Neuronal stem cell (in vitro differentiated cells): Measurements from ENCODE around the gene UMAD1.

Experiments used
- DNase-seq: peaks from one replicate; pipeline ENCODE4 v3.0.0-alpha.2; 2013; ENCODE audit warnings: low spot score
- H2AFZ ChIP-seq: one replicate; pipeline ENCODE4 v1.6.1; 2013; ENCODE audit warnings: mild to moderate bottlenecking, low read length, inconsistent platforms
- H2AK5ac ChIP-seq: 2 replicates; pipeline ENCODE4 v1.6.1; 2013; ENCODE audit warnings: low read depth, mild to moderate bottlenecking, inconsistent platforms, low read length, moderate library complexity, mixed read lengths
- H2BK120ac ChIP-seq: 2 replicates; pipeline ENCODE4 v1.6.1; 2013; ENCODE audit warnings: low read depth, mild to moderate bottlenecking, inconsistent platforms, low read length, moderate library complexity, mixed read lengths
- H2BK12ac ChIP-seq: one replicate; pipeline ENCODE4 v1.6.1; 2013; ENCODE audit warnings: low read length, inconsistent platforms
- H2BK15ac ChIP-seq: 2 replicates; pipeline ENCODE4 v1.6.1; 2013; ENCODE audit warnings: mild to moderate bottlenecking, low read length, inconsistent platforms, mixed read lengths
- H2BK5ac ChIP-seq: one replicate; pipeline ENCODE4 v1.6.1; 2013; ENCODE audit warnings: inconsistent platforms, mild to moderate bottlenecking, low read length, moderate library complexity
- H3K14ac ChIP-seq: one replicate; pipeline ENCODE4 v1.6.1; 2013; ENCODE audit warnings: low read length, inconsistent platforms
- H3K18ac ChIP-seq: 2 replicates; pipeline ENCODE4 v1.6.1; 2013; ENCODE audit warnings: low read length, inconsistent platforms
- H3K23ac ChIP-seq: 2 replicates; pipeline ENCODE4 v1.6.1; 2013; ENCODE audit warnings: low read depth, mild to moderate bottlenecking, mixed read lengths, low read length, inconsistent platforms; ENCODE audit not compliant: poor library complexity
- H3K27ac ChIP-seq: replicated peaks from 3 replicates; pipeline ENCODE4 v1.5.1; 2013; ENCODE audit warnings: low read length, inconsistent platforms
- H3K27me3 ChIP-seq, 3 experiments: 2 replicates each; pipeline ENCODE4 v1.6.1; 2013; ENCODE audit warnings: low read length in 3 of 3, mild to moderate bottlenecking in 2 of 3, inconsistent platforms in 1 of 3, low read depth in 1 of 3, mixed read lengths in 1 of 3, moderate library complexity in 1 of 3; ENCODE audit not compliant: control insufficient read depth in 3 of 3, insufficient read depth in 3 of 3
- H3K36me3 ChIP-seq, 2 donors: replicated peaks in 1 of 2; 2 replicates each; pipeline ENCODE4 v1.6.1; 2013; ENCODE audit warnings: low read length in 2 of 2; ENCODE audit not compliant: control insufficient read depth in 2 of 2, insufficient read depth in 2 of 2
- H3K4ac ChIP-seq: 2 replicates; pipeline ENCODE4 v1.6.1; 2013; ENCODE audit warnings: inconsistent platforms, mild to moderate bottlenecking, low read length, moderate library complexity
- H3K4me1 ChIP-seq, 2 donors: 1 replicate in 1 of 2; 2 replicates in 1 of 2; pipeline ENCODE4 v1.6.1; 2013; ENCODE audit warnings: low read length in 2 of 2, low read depth in 1 of 2; ENCODE audit not compliant: control insufficient read depth in 2 of 2, insufficient read depth in 1 of 2
- H3K4me2 ChIP-seq: one replicate; pipeline ENCODE4 v1.6.1; 2013; ENCODE audit warnings: mild to moderate bottlenecking, low read length, inconsistent platforms; ENCODE audit not compliant: insufficient read depth, poor library complexity, severe bottlenecking
- H3K4me3 ChIP-seq, 2 donors: 2 replicates each; pipeline ENCODE4 v1.5.1; 2013; ENCODE audit warnings: low read length in 2 of 2, mild to moderate bottlenecking in 2 of 2, inconsistent platforms in 1 of 2, moderate library complexity in 1 of 2
- H3K79me1 ChIP-seq: one replicate; pipeline ENCODE4 v1.6.1; 2013; ENCODE audit warnings: low read depth, mild to moderate bottlenecking, inconsistent platforms, low read length, moderate library complexity
- H3K9ac ChIP-seq: one replicate; pipeline ENCODE4 v1.6.1; 2013; ENCODE audit warnings: mild to moderate bottlenecking, low read depth, low read length, inconsistent platforms; ENCODE audit not compliant: poor library complexity
- H3K9me3 ChIP-seq, 2 donors: replicated peaks in 1 of 2; 2 replicates each; pipeline versions ENCODE3 to v1.6.1; 2013; ENCODE audit warnings: low read length in 2 of 2, mild to moderate bottlenecking in 2 of 2, inconsistent platforms in 1 of 2, low read depth in 1 of 2, mixed read lengths in 1 of 2, moderate library complexity in 1 of 2; ENCODE audit not compliant: control insufficient read depth in 2 of 2, insufficient read depth in 1 of 2
- H4K8ac ChIP-seq: one replicate; pipeline ENCODE4 v1.6.1; 2013; ENCODE audit warnings: low read depth, mild to moderate bottlenecking, inconsistent platforms, low read length, moderate library complexity
- H4K91ac ChIP-seq: one replicate; pipeline ENCODE4 v1.6.1; 2013; ENCODE audit warnings: low read length, low read depth, mild to moderate bottlenecking, inconsistent platforms; ENCODE audit not compliant: poor library complexity
- WGBS, 2 donors: extraction: QIAGEN DNeasy Blood & Tissue Kit; methylation state at CpG; one replicate each; pipeline ENCODE4 v1.1.7; 2013; ENCODE audit warnings: missing lambda C conversion rate in 2 of 2, mixed read lengths in 1 of 2; ENCODE audit not compliant: insufficient read length in 2 of 2, insufficient replicate concordance in 1 of 2; ENCODE audit errors: extremely low coverage in 2 of 2; 5-methylcytosine and 5-hydroxymethylcytosine counted together

The UMAD1 gene

GRCh38 chr7:7764520-7765396 is 124.2 kb downstream of the UMAD1 start:
- H3K9ac ChIP-seq = no peak overlapping the region
- H2BK12ac ChIP-seq = no peak overlapping the region
- no peak overlapping the region for H3K18ac ChIP-seq
- H3K23ac ChIP-seq = no peak overlapping the region
- WGBS, 2 donors = no CpG with 5 or more reads among the region's 3 CpGs
- H2BK120ac ChIP-seq = no peak overlapping the region
- H2BK5ac ChIP-seq = no peak overlapping the region
- H4K8ac ChIP-seq = no peak overlapping the region
- H3K4me1 ChIP-seq = peaks cover 5 to 6% of the 10 kb centered on the region in 2 donors
- H2AK5ac ChIP-seq = no peak overlapping the region
- no peak overlapping the region for H3K14ac ChIP-seq
- no peaks in the 10 kb centered on the region for H3K27me3 ChIP-seq
- no peaks in the 10 kb centered on the region for H3K79me1 ChIP-seq
- H3K9me3 ChIP-seq = no peaks in the 10 kb centered on the region
- H3K4ac ChIP-seq = no peak overlapping the region
- H3K4me3 ChIP-seq = no peak overlapping the region
- H3K27ac ChIP-seq = no peak overlapping the region
- no peak overlapping the region for H4K91ac ChIP-seq
- no peaks in the 10 kb centered on the region for H3K36me3 ChIP-seq
- no peak overlapping the region for H3K4me2 ChIP-seq
- no peak overlapping the region for H2AFZ ChIP-seq
- no peak overlapping the region for H2BK15ac ChIP-seq
- no peak for DNase-seq

GRCh38 chr7:7765422-7765821 is 124.9 kb downstream of the UMAD1 start:
- Histone ChIP-seq H3K9me3 (no peaks in the 10 kb centered on the region), H3K27ac (no peak overlapping the region), H3K4ac (no peak overlapping the region), H2BK15ac (no peak overlapping the region), H4K8ac (no peak overlapping the region), H2BK12ac (no peak overlapping the region), H3K23ac (no peak overlapping the region), H3K14ac (no peak overlapping the region), H3K79me1 (no peaks in the 10 kb centered on the region), H3K4me1 (peaks cover 2 to 5% of the 10 kb centered on the region in 2 donors), H3K18ac (no peak overlapping the region), H4K91ac (no peak overlapping the region), H2AK5ac (no peak overlapping the region), H3K27me3 (no peaks in the 10 kb centered on the region), H3K4me2 (no peak overlapping the region), H3K4me3 (no peak overlapping the region), H2AFZ (no peak overlapping the region), H2BK5ac (no peak overlapping the region), H3K36me3 (no peaks in the 10 kb centered on the region), H2BK120ac (no peak overlapping the region), H3K9ac (no peak overlapping the region)
- no peak for DNase-seq

DNA sequence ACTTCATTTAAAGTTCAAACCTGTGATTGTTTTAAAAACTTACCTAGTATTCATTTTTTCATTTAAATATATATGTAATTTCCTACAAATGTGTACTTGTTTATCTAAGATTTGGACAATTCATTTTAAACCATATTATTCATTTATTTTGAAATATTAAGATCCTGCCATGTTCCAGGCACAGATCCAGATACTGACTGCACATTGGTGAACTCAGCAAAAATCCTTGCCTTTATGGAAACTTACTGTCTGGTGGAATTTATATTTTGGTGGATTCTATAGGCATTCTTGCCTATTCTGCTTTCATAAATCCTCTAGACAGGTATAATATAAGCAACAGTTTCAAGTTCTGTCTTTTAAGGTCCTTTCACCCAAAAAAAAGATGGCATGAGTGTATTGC is 126.1 kb downstream of the UMAD1 start:
- no peak overlapping the region for H2BK12ac ChIP-seq
- H4K8ac ChIP-seq = no peak overlapping the region
- no peak overlapping the region for H3K27ac ChIP-seq
- H2BK5ac ChIP-seq = no peak overlapping the region
- H3K4me1 ChIP-seq = peaks cover 2 to 5% of the 10 kb centered on the region in 2 donors
- H3K14ac ChIP-seq = no peak overlapping the region
- no peak overlapping the region for H3K4ac ChIP-seq
- H3K9ac ChIP-seq = no peak overlapping the region
- no peak overlapping the region for H3K23ac ChIP-seq
- no peak overlapping the region for H2AK5ac ChIP-seq
- no peak for DNase-seq
- no peak overlapping the region for H2AFZ ChIP-seq
- no peak overlapping the region for H3K4me3 ChIP-seq
- H2BK15ac ChIP-seq = no peak overlapping the region
- no peak overlapping the region for H4K91ac ChIP-seq
- no peaks in the 10 kb centered on the region for H3K36me3 ChIP-seq
- H3K18ac ChIP-seq = no peak overlapping the region
- H3K4me2 ChIP-seq = no peak overlapping the region
- no peaks in the 10 kb centered on the region for H3K9me3 ChIP-seq
- no peak overlapping the region for H2BK120ac ChIP-seq
- H3K27me3 ChIP-seq = no peaks in the 10 kb centered on the region
- H3K79me1 ChIP-seq = no peaks in the 10 kb centered on the region

- no peak overlapping the region for H3K9ac ChIP-seq
- no peak overlapping the region for H3K14ac ChIP-seq
- H3K4ac ChIP-seq = no peak overlapping the region
- H3K4me2 ChIP-seq = no peak overlapping the region
- H2BK120ac ChIP-seq = no peak overlapping the region
- H2BK12ac ChIP-seq = no peak overlapping the region
- no peaks in the 10 kb centered on the region for H3K79me1 ChIP-seq
- no peak for DNase-seq
- no peaks in the 10 kb centered on the region for H3K36me3 ChIP-seq
- H3K23ac ChIP-seq = no peak overlapping the region
- no CpG with 5 or more reads among the region's 5 CpGs for WGBS, 2 donors
- H4K8ac ChIP-seq = no peak overlapping the region
- H3K27me3 ChIP-seq = no peaks in the 10 kb centered on the region
- no peak overlapping the region for H2AK5ac ChIP-seq
- no peak overlapping the region for H2BK5ac ChIP-seq
- H4K91ac ChIP-seq = no peak overlapping the region
- H2BK15ac ChIP-seq = no peak overlapping the region
- H2AFZ ChIP-seq = no peak overlapping the region
- no peak overlapping the region for H3K27ac ChIP-seq
- H3K9me3 ChIP-seq = no peaks in the 10 kb centered on the region
- H3K18ac ChIP-seq = no peak overlapping the region
- no peak overlapping the region for H3K4me3 ChIP-seq
- peaks cover 5 to 18% of the 10 kb centered on the region in 2 donors for H3K4me1 ChIP-seq
Observed at GRCh38 chr7:7768977-7769709, 128.6 kb downstream of the UMAD1 start.
